Measurements from ENCODE around the gene TWNK.

- no peak for TF ChIP-seq CTCF (IDR thresholded peaks at IDR 0.05)
- TF ChIP-seq POLR2A (IDR thresholded peaks at IDR 0.05): no peak
- no peak for TF ChIP-seq POLR2AphosphoS5 (IDR thresholded peaks at IDR 0.05)
These were observed 12.4 kb downstream of the TWNK start, which contains the start of gene LZTS2 for GRCh38 chr10:100999742-101000126.
